Muscle of arm (tissue), 12 donors: Measurements from ENCODE around the gene CPSF7. TPM values are rescaled to one million over a fixed set of nuclear protein-coding genes. Genes with fewer than 3 reads are reported as not detected.
"Not testable (repeated sequence)": the region's sequence is repeated elsewhere in the genome, so short reads cannot be mapped to it uniquely, and the experiment has no call there.

ENCODE experiments used
- DNase-seq: peaks from one replicate; pipeline ENCODE4 v3.0.0-alpha.2; 2013
- polyA plus RNA-seq, 12 donors: library from polyadenylated mRNA; unstranded; fragments of 120-200 nt; gene quantifications; one replicate each; pipeline ENCODE4 v1.2.1, GENCODE V29; 2013; ENCODE audit not compliant: insufficient read length in 12 of 12

The CPSF7 gene
- polyA plus RNA-seq, 12 donors = 65.5 to 116 (median 74.9) TPM; not detected in 1

- no peak for DNase-seq
Measured at GRCh38 chr11:61401573-61401972, 28.2 kb downstream of the CPSF7 start.

DNA sequence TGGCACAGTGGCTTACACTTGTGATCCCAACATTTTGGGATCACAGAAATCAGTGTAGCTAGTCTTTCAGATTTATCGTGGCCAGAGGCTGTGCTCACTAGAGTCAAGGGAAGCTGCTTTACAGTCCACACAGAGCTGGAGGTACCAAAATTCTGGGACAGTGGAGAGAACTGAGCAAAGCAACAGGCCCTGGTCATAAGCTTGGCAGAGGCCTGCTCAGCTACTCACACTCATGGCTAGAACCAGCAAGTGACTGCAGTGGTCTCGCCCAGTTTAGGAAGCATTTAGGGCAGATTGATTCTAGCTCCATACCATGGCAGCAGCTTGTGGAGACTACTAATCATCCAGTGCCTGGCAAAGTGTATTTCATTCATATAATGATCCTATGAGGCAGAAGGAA, 28.6 kb downstream of the CPSF7 start:
- DNase-seq = no peak

DNA sequence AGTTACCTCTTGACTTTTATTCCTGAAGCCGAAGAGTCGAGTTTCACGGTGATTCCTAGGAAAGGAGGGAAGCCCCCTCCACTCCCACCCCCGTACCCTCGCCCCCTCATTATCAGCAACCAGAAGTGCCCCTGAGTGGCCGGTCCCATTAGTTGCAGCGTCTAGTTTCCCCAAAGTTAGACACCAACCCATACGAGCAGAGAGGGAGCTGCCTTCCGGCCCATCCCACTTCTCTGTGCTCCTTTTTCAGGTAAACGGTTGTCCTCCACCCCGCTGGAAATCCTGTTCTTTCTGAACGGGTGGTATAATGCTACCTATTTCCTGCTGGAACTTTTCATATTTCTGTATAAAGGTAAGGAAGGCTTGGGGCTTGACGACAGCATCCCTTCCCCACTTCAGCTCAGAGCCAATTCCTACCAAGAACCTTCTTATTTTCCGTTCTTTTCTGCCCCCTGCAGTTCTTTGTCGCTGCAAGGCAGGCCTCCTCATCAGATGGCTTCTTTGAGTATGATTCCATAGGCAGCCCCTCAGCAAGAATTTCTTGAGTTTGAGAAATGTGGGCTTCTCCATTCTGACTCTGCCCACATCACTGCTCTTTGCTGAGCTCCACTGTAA, 36.7 kb downstream of the CPSF7 start:
- DNase-seq = peak; percentile 13

- no peak for DNase-seq
Measured at GRCh38 chr11:61390161-61390560, 39.6 kb downstream of the CPSF7 start.

GRCh38 chr11:61384271-61385242, 45.2 kb downstream of the CPSF7 start:
- DNase-seq = no peak

DNA sequence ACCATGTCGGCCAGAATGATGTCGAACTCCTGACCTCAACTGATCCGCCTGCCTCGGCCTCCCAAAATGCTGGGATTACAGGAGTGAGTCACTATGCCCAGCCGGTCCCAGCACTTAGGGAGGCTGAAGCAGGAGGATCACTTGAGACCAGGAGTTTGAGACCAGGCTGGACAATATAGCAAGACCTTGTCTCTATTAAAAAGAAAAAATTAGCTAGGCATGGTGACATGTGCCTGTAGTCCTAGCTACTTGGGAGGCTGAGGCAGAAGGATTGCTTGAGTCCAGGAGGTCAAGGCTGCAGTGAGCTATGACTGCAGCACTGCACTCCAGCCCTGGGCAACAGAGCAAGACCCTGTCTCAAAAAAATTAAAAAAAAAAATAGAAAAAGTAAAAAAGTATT, 45.9 kb downstream of the CPSF7 start:
- DNase-seq = not testable (repeated sequence)

- no peak for DNase-seq
Measured at GRCh38 chr11:61380884-61381283, 48.9 kb downstream of the CPSF7 start.

DNA sequence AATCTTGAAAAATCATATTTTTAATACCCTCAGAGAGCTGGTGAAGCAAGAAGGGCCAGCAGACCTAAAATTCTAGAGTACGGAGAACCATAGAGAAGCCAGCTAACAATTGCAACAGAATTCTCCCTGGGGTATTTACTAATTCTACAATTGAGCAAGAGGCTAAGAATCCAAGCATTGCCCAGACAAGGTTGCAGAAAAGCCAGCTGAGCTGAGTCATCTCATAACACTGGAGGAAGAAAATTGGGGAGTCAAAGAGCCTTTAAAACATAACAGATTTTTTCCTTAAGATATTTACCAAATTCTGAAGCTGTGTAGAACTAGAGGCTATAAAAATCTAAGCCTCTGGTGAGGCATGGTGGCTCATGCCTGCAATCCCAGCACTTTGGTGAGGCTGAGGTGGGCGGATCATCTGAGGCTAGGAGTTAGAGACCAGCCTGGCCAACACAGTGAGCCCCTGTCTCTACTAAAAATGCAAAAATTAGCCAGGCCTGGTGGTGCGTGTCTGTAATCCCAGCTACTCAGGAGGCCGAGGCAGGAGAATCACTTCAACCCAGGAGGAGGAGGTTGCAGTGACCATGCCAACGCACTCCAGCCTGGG, 51.0 kb downstream of the CPSF7 start:
- no peak for DNase-seq

GRCh38 chr11:61377461-61378160, 52.2 kb downstream of the CPSF7 start:
- no peak for DNase-seq

GRCh38 chr11:61375761-61376108, 54.0 kb downstream of the CPSF7 start:
- DNase-seq = no peak

- DNase-seq = no peak
Measured at GRCh38 chr11:61372659-61373420, 56.9 kb downstream of the CPSF7 start.

- no peak for DNase-seq
Measured at GRCh38 chr11:61370349-61371005, 59.3 kb downstream of the CPSF7 start.

DNA sequence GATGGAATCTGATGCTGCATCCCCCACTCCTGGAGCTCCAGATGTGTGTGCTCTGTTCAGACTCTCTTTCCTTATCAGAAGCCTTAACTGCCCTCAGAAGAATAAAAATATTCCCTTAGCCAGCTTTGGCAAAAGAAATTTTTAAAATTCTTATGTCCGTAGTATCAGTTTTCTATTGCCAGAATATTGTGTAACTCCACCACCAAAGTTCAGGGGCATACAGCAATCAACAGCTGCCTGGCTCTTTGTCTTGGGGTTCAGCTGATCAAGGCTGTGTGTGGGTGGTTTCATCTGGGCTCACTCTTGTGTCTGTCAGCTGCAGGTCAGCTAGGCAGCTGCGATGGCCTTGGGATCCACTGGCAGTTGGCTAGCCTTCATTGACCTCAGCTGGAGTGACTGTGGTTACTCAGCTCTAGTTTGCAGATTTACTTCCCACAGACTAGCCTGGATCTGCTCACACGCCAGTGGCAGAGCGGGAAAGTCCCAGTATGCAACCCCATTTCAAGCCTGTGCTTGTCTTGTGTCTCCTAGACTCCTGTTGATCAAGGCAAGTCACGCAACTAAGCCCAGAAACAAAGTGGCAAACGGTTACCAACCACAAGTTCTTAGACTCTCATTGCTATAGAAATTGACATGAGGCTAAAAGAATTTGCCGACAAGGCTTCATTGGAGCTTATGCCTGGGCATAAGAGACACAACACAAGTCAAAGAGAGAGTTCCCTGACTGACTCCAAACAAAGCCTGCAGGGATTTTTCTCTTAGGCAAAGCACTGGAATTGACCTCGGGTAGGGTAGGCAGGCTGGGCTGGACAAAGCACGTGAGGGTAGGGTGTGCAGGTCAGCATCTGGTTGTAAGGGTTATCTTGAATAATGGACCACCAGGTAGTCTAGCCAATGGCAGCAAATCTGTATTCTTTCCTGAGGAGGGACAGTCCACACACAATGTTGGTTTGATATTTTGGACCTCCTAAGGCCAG, 60.1 kb downstream of the CPSF7 start:
- no peak for DNase-seq

DNA sequence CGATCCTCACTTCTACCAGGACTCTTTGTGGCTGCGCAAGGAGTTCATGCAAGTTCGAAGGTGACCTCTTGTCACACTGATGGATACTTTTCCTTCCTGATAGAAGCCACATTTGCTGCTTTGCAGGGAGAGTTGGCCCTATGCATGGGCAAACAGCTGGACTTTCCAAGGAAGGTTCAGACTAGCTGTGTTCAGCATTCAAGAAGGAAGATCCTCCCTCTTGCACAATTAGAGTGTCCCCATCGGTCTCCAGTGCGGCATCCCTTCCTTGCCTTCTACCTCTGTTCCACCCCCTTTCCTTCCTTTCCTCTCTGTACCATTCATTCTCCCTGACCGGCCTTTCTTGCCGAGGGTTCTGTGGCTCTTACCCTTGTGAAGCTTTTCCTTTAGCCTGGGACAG, 61.1 kb downstream of the CPSF7 start:
- no peak for DNase-seq

DNA sequence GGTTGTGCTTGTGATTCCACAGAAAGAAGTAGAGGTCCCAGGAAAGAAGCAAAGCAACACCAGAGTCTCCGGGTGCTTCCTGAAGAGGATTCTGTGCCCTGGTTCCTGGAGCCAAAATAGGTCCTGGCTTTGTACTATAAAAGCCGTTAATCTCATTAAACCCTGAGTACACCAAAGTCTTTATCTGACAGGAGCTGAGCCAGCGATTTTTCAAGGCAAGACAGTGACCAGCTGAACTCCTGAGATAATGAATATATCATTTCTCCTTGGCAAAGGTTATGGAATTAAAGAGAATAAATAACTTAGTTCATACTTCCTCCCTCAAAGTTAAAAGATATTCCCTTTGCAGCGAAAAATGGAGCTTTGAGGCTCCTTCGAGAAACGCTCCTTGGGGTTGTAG, 62.4 kb downstream of the CPSF7 start:
- DNase-seq = no peak

DNA sequence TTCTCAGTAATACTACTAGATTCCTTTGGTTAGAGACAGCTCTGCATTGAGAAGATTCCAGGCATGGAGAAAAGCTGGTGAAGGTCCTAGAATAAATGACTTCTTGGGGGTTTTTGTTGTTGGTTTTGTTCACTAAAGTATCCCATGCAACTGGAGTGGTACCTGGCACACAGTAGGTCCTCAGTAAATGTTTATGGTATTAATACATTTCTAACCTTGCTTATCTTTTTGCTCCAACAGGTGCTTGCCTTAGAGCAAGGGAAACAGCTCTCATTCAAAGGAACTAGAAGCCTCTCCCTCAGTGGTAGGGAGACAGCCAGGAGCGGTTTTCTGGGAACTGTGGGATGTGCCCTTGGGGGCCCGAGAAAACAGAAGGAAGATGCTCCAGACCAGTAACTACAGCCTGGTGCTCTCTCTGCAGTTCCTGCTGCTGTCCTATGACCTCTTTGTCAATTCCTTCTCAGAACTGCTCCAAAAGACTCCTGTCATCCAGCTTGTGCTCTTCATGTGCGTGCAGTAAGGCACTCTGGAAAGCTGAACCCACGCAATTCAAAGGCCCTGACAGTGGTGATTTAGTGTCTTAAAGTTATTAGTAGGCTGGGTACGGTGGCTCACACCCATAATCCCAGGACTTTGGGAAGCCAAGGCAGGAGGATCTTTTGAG, 65.6 kb downstream of the CPSF7 start:
- no peak for DNase-seq

DNA sequence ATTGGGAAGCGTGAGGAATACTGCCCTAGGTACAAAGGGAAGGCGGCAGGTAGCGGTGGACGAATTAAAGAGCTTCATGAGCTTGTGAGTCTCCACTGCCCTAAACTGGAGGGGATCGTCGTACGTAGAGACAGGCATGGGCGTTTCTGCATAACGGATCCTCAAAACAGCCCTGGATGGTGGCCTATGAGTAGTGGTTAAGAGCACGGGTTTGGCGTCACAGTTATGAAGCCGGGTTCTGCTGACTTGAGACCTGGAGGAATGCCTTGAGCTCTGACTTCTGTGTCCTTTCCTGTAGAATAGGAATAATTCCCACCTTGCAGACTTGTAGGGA, 67.3 kb downstream of the CPSF7 start:
- DNase-seq = no peak

- peak; percentile 93 for DNase-seq
Measured at GRCh38 chr11:61361741-61362541, 67.8 kb downstream of the CPSF7 start, which contains the start of the genes CYB561A3 and TMEM138. Gene CYB561A3 (minus strand): TSS chr11:61361882. CDS start chr11:61356713, 5,169 bp downstream. Gene TMEM138 (plus strand): TSS chr11:61362374. CDS start chr11:61364391, 2,017 bp downstream.
